ENCODE data around the gene FKBP15.

DNA sequence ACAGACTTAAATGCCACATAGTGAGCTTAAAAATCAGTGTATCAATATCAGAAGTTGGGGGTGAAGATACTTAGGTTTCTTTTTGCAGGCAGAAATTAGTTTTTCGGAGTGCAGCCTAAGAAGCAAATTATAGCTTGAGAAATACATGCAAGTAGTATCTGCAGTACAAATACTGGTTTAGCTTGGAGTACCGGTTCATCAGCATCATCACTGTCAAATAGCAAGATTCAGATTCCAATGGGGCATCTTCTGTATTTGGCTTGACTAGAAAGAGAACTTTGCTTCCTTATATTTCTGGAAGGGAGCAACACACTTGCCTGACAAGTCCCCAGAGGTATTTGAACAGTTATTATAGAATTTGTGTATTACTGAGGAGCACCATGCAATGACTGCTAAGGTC is 20.1 kb upstream of the FKBP15 start:
- TF ChIP-seq, protein P1, sequence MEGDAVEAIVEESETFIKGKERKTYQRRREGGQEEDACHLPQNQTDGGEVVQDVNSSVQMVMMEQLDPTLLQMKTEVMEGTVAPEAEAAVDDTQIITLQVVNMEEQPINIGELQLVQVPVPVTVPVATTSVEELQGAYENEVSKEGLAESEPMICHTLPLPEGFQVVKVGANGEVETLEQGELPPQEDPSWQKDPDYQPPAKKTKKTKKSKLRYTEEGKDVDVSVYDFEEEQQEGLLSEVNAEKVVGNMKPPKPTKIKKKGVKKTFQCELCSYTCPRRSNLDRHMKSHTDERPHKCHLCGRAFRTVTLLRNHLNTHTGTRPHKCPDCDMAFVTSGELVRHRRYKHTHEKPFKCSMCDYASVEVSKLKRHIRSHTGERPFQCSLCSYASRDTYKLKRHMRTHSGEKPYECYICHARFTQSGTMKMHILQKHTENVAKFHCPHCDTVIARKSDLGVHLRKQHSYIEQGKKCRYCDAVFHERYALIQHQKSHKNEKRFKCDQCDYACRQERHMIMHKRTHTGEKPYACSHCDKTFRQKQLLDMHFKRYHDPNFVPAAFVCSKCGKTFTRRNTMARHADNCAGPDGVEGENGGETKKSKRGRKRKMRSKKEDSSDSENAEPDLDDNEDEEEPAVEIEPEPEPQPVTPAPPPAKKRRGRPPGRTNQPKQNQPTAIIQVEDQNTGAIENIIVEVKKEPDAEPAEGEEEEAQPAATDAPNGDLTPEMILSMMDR (IDR thresholded peaks at IDR 0.05), result no peak
- TF ChIP-seq POLR2A (IDR thresholded peaks at IDR 0.05), result no peak
